Erythroblast (primary cell): ENCODE results near the gene PPARD.

Source experiments
- GATA1 ChIP-seq: IDR thresholded peaks from 2 replicates; pipeline ENCODE4 v1.6.1; 2011; ENCODE audit warnings: low read depth, mild to moderate bottlenecking, control low read depth, low read length, moderate library complexity
- POLR2A ChIP-seq: IDR thresholded peaks from 2 replicates; pipeline ENCODE4 v1.6.1; 2011; ENCODE audit warnings: mild to moderate bottlenecking, low read length

GRCh38 chr6:35311390-35312075 is 30.8 kb upstream of the PPARD start:
- TF ChIP-seq POLR2A (no peak), GATA1 (no peak)
